Stimulated activated naive CD8-positive, alpha-beta T cell treated with anti-CD3 and anti-CD28 coated beads, Interleukin-15, Interleukin-2, amounts not matched to agents 100 U/mL and 50 U/mL, for 24 hours (primary cell): ENCODE data around the gene BNIP5.
"Not testable (repeated sequence)": the region's sequence is repeated elsewhere in the genome, so short reads cannot be mapped to it uniquely, and the experiment has no call there.

ENCODE experiments used
- ATAC-seq: fragments of 150-1000 bp; cut with Tn5 transposase; one replicate; pipeline ENCODE4 v1.10.0; 2021
- DNase-seq: peaks from one replicate; pipeline ENCODE4 v3.0.0; 2021

The BNIP5 gene

DNA sequence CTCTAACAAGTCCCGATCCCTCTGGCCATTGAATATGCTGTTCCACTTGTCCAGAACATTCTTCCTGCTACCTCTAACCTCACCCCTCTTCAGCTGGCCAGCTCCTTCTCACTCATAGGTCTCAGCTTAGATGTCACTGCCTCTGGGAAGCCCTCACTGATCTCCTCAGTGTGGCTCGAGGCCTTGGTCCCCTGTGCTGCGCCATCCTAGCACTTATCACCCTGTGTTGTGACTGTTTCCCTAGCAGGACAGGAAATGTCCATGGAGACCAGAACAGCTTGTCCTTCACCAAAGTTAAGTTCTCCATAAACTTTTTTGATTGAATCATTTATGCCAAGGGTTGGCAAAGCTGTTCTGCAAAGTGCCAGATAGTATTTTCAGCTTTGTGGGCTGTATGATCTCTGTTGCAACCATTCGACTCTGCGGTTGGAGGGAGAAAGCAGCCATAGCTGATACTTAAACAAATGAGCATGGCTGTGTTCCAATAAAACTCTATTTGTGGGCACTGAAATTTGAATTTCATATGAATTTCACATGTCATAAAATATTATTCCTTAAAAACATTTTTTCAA, 6.5 kb upstream of the BNIP5 start:
- no peak for ATAC-seq
- DNase-seq = no peak

DNA sequence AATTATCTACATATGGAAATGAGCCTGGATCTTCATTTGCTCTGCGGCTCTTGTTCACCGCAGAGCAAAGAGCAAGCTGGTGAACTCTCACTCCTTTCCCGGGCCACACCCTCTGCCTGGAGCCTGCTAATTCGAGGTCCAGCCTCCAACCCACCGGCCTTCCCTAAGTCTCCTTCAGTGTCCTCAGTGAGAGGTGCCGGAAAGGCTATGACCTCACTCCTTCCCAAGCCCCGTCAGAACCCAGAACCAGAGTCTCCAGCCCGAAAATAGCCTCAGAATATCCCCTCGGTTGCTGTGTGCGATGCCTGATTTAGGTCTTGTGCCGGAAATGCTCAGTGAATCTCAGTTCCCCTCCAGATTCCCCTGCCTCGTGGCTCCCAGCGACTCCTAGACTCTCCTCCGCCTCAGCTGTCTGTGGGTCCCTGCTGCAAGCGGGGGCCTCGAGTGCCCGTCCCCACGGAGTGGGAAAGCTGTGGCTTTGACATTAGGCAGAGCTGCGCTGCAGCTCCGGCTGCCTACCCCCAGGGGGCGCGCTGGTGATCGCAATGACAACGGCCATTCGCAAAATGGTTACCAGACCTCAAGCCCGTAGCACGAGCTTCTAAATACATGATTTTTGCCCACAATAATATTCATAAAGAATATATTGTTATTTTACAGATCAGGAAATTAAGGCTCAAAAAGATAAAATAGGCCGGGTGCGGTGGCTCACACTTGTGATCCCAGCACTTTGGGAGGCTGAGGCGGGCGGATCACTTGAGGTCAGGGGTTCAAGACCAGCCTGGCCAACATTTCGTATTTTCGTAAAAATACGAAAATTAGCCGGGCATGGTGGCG, 4.1 kb upstream of the BNIP5 start:
- ATAC-seq = peak; percentile 74
- peak; percentile 81 for DNase-seq

DNA sequence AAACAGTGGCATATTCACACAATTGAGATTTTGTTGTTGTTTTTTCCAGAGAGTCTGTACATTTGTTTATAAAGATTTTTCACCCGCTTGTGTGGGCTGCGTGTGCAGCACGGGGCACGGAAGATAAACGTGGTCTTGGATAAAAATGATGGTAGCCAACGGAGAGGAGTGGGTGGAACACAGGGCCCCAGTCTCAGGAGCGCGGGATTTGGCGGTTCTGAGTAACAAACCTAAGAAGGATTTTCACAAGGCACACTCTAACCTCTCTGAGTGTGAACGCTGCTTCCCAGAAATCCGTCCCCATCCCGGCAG, 3.6 kb upstream of the BNIP5 start:
- DNase-seq (no peak), ATAC-seq (no peak)

DNA sequence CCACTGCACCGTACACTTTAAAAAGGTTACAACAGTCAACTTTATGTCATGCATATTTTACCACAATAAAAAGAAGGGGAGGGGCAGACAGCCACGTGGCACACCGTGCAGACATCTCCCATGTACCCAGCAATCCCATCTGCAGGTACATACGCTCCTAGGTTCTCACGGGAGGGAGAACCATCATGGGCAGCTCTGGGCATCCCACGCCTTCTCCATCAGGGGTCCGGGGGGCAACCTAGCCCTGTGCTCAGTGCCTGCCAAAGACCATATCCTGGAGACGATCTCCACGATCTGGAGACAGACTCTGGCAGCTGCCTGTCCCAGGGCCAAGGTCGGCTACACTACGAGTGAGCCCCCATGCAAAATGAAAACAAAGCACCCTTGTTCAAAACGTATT, 2.5 kb upstream of the BNIP5 start:
- ATAC-seq (no peak), DNase-seq (no peak)

DNA sequence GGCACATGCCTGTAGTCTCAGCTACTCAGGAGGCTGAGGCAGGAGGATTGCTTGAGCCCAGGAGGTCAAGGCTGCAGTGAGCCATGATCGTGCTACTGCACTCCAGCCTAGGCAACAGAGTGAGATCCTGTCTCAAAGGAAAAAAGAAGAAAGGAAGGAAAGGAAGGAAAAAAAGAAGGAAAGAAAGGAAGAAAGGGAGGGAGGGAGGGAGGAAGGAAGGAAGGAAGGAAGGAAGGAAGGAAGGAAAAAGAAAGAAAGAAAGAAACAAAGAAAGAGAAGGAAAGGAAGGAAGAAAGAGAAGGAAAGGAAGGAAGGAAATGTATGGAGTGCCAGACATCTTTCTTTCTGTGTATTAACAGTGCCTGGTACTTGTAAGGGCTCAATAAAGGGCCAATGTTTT, 1.5 kb upstream of the BNIP5 start:
- not testable (repeated sequence) for DNase-seq, ATAC-seq

DNA sequence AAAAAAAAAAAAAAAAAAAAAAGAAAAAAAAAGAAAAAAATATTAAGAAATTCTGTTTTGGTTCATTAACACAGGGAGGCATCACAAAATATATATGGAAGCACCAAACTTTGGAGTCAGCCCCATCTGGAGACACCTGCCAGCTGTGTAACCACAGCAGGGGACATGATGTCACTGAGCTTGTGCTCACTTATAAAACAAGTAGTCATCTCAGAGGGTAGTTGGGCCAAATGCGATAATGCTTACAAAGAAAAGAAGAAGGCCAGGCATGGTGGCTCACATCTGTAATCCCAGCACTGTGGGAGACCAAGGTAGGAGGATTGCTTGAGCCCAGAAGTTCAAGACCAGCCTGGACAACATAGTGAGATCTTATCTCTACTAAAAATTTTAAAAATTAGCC, 1.1 kb upstream of the BNIP5 start:
- no peak for ATAC-seq
- no peak for DNase-seq

DNA sequence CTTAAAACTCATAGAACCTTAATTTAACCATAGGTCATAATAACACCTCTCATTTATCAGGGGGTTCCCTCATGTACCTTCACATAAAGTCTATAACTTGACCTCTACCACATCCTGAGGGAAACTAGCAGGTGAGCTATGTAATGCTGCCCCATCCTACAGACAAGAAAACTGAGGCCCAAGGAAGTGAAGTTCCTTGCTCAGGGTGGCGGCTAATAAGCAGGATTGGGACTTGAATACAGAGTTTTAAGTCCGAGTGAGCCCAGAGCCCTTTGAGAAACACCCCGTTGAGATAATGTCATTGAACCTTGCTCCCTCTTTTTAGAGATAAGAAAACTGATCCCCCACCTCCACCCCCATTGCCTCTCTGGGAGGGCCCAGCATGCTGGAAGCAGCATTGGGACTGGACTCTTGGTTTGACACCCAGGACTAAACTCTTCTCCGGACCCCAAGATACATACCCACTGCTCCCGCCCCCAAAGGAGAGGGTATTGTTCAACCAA, 429 bp downstream of the BNIP5 start:
- ATAC-seq (no peak), DNase-seq (no peak)

DNA sequence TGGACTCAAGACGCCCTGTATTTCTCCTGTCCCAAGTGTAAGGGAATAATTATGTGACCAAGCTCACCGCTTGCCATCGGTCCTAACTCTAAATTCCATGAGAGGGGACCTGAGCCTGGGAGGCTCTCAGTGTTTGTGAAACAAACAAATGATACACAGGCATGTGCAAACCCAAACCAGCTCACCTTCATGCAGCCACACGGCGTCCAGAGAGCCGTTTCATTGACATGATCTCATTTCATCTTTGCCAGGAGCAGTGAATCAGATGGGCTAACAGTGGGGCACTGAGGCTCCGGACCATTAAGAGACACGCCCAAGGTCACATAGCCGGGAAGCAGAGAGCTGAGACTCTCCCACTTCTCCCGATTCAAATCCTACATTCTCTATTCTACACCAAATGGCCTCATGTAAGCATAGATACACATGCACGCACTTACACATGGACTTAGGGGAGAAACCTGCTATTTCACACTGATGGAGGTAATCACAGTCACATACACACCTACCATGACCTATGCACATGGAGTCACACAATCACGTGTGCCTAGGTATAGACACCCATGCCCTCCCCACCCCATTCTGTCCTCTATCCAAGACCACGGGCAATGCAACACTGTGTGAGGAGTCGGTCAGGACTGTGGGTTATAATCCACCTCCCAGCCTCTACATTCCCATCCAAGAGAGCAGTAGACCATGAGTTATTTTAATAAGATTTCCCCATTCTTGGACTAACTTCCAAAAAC, 1.1 kb downstream of the BNIP5 start:
- DNase-seq (no peak), ATAC-seq (no peak)

DNA sequence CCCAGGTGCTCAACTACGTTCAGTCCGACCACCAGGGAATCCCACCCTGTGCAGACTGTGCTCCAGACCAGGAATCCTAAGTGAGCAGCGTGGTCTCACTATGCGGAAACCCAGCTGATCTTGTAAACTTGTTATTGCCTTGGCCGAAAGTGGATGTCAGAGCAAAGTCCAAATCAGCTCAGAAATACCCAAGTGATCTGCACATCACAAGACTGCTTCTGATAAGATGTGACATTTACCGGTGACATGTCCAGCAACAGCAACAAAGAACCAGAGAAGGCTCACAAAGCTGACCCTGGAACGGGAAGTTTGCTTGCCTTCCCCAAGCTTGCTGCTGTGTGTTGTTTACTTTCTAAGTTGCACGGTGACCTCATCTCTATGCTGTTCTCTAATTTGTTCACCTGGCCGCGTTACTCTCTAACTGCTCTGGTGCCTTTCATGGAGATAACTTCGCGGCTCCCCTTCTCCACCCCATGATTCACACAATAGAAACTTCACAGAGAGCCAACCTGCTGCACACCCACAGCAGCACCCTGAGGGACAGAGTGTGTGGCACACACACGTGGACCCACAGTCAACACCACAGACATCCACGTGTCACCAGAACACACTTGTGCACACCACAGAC, 1.7 kb downstream of the BNIP5 start:
- DNase-seq = no peak
- no peak for ATAC-seq

DNA sequence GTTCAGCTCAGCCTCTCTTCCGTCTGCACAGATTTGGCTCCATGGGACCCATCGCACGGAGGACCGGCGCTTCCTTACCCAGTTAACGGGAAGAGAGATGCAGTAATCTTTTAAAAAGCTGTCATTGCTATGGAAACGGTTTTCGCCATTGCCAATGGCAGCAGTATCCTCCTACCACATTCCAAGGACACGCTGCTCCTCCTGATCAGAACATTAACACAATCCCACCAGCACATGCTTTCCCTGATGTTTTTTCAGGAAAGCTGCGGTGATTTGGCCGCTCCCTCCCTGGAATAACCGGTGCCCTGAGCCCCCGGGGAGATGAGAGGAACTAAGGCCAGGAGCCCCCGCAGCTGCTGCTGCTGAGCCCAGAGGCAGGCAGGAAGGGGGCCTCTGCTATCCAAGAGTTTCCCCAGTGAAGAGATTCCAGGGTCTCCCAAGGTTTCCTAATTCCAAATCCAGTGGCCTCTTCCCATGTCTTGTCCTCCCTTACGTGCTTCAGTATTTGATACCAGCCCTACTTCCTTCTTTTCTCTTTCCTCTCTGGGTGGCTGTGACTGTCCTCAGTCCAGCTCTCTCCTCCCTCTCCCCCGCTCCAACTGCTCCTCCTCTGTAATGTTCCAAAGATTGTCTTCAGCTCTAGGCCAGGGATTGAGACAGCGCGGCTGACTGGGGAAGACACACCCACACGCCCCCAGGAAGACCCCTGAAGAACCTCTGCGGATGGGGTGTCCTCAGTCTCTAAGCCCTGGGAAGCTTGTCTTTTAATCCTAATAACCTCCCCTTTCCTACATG, 2.6 kb downstream of the BNIP5 start:
- DNase-seq = no peak

DNA sequence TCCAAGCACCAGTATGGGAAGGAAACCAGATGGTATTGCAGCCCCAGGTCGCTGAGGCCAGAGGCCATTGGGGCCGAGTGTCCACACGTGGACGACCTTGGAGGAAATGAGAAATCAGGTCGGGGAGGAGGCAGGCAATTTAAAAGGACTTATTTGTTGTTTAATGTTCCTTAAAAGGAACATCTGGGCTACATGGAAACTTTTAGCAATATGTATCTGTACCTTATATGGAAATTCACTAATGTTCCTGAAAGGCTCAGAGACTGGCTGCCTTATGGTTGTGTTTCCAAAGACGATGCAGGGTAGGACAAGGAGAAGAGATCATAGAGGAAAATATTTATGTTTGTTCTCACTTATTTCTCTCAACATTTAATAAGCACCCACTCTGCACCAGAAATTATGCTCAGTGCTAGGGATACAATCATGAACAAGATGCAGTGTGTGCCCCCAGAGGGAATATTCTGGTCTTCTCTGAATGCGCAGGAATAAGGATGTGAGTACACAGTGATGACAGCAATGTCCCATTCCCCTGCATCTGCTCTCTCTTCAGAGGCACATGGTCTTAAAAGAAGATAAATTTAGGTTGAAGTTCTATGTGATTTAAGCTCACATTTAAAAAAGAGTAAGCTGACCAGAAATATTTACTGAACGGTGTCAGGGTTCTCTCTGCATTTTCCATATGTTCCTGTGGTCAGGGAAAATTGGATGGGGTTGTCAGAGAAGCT, 3.4 kb downstream of the BNIP5 start:
- ATAC-seq = no peak
- no peak for DNase-seq

More for the DNA sequence above, 2.6 kb downstream of the BNIP5 start:
- ATAC-seq = no peak

DNA sequence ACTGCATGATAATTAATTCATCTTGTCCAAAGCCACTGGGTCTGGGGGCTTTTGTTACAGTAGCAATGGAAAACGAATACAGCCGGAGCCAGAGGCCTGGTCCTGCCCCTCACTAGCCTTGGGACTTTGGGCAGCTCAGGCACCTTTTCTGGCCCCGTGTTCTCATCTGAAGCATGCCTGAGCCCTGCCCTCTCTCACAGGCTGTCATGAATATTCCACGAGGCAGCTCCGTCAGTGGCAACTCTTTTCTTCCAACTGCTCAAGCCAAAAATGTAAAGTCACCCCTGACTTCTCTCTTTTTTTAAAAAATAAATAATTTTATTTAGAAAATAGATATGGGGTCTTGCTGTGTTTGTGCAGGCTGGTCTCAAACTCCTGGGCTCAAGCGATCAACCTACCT, 5.3 kb downstream of the BNIP5 start:
- ATAC-seq = no peak
- no peak for DNase-seq

DNA sequence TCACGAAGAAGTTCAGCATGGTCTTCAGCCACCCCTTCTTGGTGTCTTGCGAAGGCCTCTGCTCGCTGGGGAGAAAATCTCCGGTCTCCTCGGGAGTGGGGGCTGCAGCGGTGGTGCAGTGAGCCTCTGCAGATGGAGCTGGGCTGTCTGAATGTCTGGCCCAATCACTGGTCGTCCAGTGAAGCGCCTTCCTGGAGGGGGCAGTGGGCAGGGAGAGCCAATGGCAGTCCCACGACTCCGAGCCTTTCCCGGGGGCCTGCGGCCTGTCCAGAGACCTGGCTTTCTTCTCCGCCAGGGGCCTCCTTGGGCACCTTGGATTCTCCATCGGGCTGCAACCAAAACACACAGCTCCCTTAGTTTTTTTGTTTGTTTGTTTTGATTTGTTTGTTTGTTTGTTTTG, 6.3 kb downstream of the BNIP5 start:
- ATAC-seq (no peak), DNase-seq (no peak)

DNA sequence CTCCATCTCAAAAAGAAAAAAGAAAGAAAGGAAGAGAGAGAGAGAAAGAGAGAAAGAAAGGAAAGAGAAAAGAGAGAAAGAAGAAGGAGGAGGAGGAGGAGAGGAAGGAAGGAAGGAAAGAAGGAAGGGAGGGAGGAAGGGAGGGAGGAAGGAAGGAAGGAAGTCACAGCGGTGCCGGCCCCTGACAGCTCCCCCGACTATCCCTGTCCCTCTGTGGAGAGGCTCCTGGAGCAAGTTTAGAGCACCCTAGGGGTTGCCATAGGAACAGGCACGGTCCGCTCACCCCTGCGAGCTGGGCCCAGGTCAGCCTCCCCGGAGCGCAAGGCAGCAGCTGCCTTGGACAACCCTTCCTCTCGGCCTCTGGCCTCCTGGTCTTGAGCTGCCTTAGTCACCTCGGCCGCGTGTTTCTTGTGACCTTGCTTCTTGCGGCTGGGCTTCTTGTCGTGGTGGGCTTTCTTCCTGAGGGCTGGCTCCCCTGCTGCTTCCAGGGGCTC, 6.8 kb downstream of the BNIP5 start:
- DNase-seq (no peak), ATAC-seq (no peak)

DNA sequence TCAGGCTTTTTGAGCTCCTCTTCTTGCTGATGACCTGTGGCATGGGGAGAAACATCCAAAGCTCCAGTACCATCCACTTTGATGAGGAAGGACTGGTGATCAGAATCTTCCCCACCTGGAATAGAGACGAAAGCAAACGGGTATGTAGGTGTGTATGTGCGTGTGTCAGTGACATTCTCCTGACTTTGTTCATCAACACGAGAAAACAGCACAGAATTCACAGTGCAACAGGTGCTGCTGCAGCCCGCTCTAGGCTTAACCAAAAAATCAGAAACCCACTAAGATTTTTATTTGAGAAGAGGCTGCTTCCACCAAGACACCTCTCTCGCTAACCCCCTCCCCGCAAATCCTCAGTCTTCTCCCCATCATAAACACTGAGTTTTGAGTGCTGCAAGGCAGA, 8.1 kb downstream of the BNIP5 start:
- DNase-seq (no peak), ATAC-seq (no peak)

DNA sequence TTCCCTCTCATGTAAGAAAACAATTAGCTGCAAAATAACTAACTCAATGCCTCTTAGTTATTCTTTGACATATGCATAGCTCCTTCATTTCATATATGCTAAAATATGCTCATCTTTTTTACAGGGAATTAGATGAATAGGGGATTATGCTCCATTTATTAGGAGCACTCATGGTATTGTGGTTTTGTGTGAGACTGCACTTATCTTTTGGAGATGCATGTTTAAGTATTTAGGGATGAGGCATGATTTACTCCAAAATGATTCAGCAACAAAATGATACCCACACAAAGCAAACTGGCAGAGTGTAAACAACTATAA, 8.8 kb downstream of the BNIP5 start:
- no peak for DNase-seq
- no peak for ATAC-seq

DNA sequence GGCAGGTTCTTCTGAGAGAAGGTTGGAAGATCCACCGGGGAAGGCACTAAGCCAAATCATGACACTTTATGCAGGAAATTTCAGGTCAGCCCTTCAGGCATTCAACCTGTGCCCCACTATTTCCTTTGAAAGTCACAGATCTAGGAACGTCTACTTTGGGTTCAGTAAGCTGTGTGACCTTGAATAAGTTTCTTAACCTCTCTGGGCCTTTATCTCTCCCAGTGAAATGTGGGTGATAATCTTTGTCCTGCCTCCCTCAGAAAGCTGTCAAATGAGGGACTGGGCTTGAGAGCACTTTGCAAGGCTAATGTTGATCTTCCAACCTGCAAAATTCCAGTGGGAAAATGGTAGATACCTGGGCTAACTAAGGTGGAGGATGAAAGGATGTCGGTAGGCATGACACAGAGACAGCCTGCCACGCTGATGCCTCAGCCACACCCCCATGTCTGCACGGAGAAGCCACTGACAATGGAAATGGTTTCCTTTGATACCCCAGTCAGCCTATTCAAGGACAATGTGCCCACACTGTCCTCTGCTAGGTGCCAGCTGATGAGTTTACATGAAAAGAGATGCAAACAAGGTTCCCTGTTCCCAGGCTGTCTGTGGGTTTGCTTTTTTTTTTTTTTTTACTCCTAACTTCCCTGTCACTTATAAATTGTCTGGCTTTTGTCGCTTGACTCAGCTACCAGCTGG, 9.3 kb downstream of the BNIP5 start:
- DNase-seq = no peak
- ATAC-seq = no peak

DNA sequence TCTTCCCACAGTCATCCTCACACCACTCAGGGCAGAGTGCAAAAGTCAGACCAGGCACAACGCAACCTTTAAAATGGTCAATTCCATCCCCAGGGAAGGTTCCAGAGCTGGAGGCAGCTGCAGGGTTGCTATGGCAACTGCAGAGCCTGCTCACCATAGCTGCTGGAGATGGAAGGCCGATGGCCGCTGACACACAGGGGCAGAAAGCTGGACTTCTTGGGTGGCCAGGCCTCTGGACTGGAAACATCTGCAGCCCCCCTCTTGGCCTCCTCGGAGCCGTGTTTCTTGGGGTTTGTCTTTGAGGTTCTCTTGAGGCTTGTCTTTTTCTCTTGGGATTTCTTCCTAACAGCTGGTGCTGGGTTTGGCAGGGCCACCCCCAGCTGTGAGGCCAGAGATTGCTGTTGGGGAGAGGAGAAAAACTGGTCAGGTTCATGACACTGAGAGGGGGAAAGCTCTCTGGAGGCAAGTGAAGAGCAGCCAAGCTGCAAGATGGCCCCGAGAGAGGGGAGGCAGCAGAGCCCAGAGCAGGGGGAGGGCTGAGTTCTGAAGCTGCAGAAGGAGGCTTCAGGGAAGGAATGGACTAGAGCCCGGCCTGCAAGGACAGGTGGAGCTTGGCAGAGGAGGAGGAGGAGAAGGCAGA, 10.2 kb downstream of the BNIP5 start:
- DNase-seq (no peak), ATAC-seq (no peak)

DNA sequence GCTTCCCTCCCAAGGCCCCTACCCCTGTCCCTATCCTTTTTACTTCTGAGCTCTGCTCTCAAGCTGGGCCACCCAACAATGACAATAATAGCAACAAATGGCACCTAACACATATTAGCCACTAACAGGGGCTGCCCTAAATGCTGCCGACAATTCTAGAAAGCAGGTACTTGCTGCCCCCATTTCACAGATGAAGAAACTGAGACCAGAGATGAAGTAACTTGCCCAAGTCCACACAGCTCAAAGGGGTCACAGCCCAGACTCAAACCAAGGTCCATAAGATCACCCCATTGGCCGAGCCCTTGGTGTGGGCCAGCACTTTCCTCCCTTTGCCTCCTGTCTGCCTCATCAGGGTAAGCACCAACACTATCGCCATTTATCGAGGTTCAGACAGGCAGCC, 12.0 kb downstream of the BNIP5 start:
- DNase-seq = no peak
- ATAC-seq = no peak

DNA sequence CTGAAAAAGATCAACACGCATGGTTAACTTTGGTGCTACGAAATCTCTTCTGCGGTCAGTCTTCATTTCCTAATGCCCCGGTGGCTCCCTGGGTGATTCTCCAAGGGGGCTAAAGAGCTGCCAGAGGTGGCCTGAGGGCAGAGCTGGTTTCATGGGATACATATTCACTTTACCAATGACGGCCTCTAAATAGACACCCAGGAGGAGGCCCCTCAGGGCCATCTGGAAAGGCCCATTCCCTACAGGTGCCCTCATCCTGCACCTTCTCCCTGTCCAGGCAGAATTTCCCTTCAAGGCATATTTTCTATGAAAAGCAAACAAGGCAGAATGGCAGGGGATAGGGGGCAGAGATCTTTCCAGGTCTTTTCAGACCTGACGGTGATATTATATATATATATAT, 12.5 kb downstream of the BNIP5 start:
- no peak for ATAC-seq
- DNase-seq = no peak
